Measurements from ENCODE around the gene DUSP22. TPM values are rescaled to one million over a fixed set of nuclear protein-coding genes. Genes with fewer than 3 reads are reported as not detected.
"Not testable (repeated sequence)": the region's sequence is repeated elsewhere in the genome, so short reads cannot be mapped to it uniquely, and the experiment has no call there.

The DUSP22 gene
- total RNA-seq, 1 donor from 2014 or later, result 26.8 TPM

DNA sequence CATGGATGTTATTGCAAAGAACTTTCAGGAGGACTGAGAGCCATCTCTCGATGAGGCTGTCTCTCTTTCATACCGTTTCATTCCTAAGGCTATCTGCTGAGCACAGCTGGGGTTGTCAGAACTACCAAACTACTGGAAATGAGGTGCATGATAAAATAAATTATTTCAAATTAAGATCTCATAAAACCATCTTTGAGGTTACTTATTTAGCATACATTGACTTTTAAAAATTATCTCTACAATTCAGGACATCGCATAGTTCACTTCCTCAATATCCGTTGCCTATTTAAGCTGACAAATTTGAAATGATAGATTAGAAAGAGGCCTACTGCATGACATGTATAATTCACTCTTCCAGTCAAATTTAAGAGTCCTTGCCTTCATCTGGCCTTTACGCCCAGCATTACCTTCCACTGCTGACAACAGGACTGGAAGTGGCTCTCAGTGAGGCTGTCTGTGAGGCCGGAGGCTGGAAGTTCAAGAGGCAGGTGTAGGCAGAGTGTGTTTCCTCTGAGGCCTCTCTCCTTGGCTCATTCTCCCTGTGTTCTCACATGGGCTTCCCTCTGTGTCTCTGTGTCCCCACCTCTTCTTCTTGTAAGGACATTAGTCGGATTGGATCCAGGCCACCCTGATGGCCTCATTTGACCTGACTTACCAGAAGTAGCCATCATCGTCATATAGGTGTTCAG is 12.8 kb upstream of the DUSP22 start:
- intact Hi-C loops (cut with micrococcal nuclease), result no loop called here

GRCh38 chr6:280775-281468 is 11.4 kb upstream of the DUSP22 start:
- intact Hi-C loops (cut with micrococcal nuclease), result no loop called here

DNA sequence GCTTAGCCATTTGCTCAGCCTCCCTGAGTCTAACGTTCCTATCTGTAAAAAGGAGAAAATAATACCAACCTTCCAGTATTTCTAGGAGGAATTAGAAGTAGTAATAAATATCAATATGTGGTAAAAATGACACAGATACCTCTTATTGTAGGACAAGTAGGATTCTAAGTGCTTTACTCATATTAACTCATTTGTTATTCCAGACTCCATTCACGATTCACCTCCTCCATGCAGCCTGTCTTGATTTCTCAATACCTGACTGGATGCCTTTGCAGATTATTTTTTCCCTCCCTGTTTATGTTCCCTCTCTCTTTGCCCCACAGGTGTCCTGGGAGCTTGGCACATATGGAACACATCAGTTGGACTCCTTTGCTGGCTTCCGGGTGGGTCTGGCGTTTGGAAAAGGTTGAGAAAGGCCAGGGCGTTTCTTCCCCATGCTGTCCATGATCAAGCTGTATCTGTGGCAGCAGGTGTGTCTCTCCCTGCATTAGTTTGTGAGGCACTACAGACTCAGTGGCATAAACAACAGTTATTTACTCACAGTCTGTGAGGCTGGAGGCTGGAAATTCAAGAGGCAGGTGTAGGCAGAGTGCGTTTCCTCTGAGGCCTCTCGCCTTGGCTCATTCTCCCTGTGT is 10.7 kb upstream of the DUSP22 start:
- intact Hi-C loops (cut with micrococcal nuclease), result no loop called here

- intact Hi-C loops (cut with micrococcal nuclease), result no loop called here
Measured at GRCh38 chr6:282177-282866, 10.0 kb upstream of the DUSP22 start.

DNA sequence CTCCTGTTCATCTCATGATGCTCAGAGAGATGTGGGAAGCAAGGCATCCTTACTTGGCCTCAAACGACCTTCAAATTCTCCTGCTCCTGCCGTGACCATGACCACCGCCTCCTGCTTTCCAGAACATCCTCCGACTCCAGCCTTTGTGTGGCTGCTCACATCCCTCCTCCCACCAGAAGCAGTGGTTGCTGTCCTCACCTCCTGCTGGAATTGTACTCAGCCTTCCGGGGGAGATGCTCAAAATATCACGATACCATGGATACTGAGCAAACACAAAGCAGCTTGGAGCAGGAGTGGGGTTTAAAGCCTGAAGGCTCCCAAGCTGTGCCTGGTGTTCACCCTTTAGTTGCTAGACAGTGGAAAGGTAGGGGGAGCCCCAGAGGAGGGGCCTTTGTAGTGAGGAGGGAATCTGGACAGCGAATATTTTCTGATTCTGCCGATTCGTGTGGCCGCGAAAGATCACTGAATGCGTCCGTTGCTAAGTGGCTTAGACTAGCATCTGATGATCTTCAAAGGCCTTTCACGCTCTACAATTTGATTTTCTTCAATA is 9.3 kb upstream of the DUSP22 start:
- intact Hi-C loops (cut with micrococcal nuclease), result no loop called here

DNA sequence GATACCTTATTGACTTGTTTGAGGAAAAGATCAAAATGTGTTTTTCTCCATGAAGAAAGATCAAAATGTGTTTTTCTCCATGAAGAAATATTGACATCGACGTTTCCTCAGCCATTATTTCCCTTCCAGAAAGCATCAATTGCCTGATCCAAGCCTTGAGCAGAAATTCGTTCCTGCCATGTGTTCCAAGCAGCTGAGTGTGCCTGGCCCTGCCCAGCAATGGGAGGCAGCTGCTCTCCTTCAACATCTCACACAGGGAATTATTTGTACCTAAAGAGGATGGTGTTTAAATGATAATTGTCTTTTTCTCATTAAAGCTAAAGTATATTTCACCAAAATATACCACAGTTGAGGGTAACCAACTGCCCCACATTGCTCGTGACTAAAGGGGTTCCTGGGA is 7.8 kb upstream of the DUSP22 start:
- intact Hi-C loops (cut with micrococcal nuclease), result no loop called here

GRCh38 chr6:285030-285771 is 7.1 kb upstream of the DUSP22 start:
- intact Hi-C loops (cut with micrococcal nuclease), result no loop called here

DNA sequence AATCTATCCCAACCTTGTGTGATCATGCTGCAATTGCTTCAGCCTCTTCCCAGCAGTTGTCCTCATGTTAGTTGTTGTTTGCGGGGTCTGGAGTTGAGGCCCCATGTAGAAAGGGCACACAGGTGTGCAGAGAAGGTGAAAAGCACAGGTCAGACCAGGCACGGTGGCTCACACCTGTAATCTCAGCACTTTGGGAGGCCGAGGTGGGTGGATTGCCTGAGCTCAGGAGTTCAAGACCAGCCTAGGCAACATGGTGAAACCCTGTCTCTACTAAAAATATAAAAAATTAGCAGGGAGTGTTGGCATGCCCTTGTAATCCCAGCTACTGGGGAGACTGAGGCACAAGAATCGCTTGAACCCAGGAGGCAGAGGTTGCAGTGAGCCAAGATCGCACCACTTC is 6.4 kb upstream of the DUSP22 start:
- intact Hi-C loops (cut with micrococcal nuclease), result not testable (repeated sequence)

DNA sequence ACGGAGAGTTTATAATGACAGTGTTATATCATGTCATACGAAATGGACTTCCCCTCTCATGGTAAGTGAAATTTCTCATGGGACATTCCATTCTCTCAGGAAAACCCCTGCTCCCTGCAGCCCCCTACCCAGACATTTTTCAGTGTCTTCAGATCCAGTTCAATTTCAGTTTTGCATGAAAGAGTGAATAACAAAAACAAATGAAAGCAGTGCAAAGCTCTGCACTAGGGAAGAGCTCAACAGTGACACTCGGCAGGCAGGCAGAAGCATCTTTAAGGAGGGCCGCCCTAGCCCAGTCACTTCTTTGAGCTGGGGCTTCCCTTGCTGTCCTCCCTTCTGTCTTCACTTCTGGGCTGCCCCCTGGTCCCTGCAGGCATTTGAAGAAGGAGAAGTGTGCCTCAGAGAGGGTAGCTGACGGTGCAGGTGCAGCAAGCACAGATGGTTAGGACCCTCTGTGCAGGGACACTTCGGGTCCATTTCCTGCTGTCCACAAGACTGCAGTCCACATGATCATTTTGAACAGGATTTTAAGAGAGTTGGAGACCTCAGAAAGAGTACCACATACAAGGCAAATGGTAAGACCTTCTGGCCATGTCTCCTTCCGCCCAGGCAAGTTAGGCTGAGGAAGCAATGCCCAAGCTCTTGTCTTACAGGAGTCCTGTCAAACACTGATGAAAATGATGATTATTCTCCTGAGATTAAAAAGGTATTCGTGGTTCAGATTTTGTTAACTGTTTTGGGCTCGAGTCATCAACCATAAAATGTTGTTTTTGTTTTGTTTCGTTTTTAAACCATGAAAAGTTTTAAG is 5.4 kb upstream of the DUSP22 start:
- intact Hi-C loops (cut with micrococcal nuclease), result no loop called here

DNA sequence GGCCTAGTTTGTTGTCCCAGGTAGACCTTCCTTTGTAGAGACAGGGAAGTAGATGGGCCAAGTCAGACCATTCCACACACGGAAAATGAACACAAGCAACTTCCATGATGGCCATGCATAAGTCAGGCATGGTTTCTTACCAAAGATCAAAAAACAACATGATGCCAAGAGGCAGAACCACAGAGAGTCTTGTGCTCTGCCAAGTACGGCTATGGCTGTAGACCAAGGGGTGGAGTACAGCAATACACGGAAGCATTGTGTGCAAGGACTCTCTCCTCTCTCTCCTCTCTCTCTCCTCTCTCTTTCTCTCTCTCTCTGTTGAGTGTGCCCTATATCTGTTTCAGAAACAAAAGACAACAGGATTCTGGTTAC is 4.8 kb upstream of the DUSP22 start:
- intact Hi-C loops (cut with micrococcal nuclease), result no loop called here

- intact Hi-C loops (cut with micrococcal nuclease), result no loop called here
Measured at GRCh38 chr6:288866-289265, 3.4 kb upstream of the DUSP22 start.

GRCh38 chr6:290111-290922 is 2.0 kb upstream of the DUSP22 start:
- intact Hi-C loops (cut with micrococcal nuclease), result loop anchor here (5.0 kb wide), 2 partner anchors 38 to 157 kb away; no protein-coding TSS in a partner anchor

- intact Hi-C loops (cut with micrococcal nuclease), result loop anchor here (5.0 kb wide), 2 partner anchors 39 to 156 kb away; no protein-coding TSS in a partner anchor
Measured at GRCh38 chr6:291204-291696, 1.0 kb upstream of the DUSP22 start.

DNA sequence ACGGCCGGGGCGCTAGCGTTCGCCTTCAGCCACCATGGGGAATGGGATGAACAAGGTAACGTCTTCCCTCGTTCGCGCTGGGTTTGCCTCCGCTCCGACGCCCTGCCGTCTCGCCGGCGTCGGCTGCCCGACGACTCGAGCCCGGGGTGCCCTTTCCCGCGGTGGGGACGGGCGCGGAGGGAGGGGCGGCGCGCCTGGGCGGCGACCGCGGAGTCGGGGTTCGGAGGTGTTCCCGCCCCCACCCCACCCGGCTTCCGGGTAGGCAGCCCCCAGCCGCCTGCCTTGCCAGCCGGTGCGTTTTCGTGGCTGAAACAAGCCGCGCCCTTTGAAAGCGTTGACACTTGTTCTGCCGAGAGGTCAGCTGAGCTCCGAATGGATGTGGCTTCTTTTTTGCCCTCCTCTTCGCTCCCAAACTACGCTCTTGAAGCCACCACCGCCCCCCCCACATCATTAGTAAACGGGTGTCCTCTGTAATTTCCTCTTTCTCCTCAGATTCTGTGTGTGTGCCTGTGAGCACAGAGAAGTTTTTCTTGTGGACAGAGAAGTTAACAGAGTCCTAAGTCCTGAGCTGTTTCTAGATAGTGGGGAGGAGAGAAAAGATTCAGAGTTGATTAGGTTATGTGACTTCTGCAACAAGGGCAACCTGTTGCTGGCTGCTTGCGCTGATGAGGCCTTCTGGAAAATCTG is 362 bp downstream of the DUSP22 start:
- intact Hi-C loops (cut with micrococcal nuclease), result loop anchor here (1.0 to 5.0 kb wide), 10 partner anchors 32 to 418 kb away; partner anchors contain the start of gene IRF4

GRCh38 chr6:293193-294174 is 1.2 kb downstream of the DUSP22 start:
- intact Hi-C loops (cut with micrococcal nuclease), result loop anchor here (2.0 to 5.0 kb wide), 6 partner anchors 33 to 205 kb away; no protein-coding TSS in a partner anchor

GRCh38 chr6:294656-295565 is 2.6 kb downstream of the DUSP22 start:
- intact Hi-C loops (cut with micrococcal nuclease), result loop anchor here (5.0 kb wide), 2 partner anchors 43 to 152 kb away; no protein-coding TSS in a partner anchor

All from T-helper 2 cell treated with Interferon-gamma antibody and Interleukin-4, amounts not matched to agents 100 ng/mL and 5 ng/mL, for 36 hours (primary cell).